ENCODE measurements around the gene FCGR1A.
"Not testable (repeated sequence)": the region's sequence is repeated elsewhere in the genome, so short reads cannot be mapped to it uniquely, and the experiment has no call there.

The FCGR1A gene

DNA sequence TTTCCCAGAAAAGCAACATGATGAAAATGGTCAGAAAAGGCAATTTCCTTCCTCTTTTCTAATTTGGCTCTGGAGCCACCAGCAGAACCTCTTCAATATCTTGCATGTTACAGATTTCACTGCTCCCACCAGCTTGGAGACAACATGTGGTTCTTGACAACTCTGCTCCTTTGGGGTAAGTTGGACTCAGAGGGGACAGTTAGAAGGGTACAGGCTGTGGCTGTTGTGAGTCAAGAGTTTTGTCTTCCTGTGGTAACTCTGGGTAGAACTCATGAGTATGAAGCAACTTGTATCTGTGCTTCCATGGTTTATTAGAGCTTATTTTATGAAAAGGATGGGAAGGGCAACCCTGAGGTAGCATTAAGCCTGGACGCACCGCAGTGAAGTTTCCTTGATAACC is at the start of gene FCGR1A:
FCGR1A (plus strand) TSS at position 95 of the 400 bp plus-strand sequence; CDS start at position 145, 50 bp downstream.
- not testable (repeated sequence) for H3K4me3 ChIP-seq (ENCODE audit: low read length); DNase-seq (ENCODE audit: low read depth)

DNA sequence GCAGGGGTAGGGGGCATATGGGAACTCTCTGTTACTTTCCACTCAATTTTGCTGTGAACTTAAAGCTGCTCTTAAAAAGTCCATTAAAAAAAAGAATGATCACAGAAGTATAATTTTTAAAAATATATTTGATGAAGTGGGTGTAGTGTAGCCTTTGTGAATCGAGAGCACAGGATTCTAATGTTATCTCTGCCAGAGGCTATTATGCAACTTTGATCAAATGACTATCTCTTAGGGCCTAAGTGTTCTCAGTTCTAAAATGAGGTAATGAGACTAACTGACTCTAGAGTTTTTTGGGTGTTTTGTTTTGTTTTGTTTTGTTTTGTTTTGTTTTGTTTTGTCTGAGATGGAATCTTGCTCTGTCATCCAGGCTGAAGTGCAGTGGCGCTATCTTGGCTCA is 49.7 kb upstream of the FCGR1A start:
- DNase-seq (ENCODE audit: low read depth): not testable (repeated sequence)

GRCh38 chr1:149734692-149735091 is 47.8 kb upstream of the FCGR1A start:
- not testable (repeated sequence) for DNase-seq (ENCODE audit: low read depth); H3K4me3 ChIP-seq (ENCODE audit: low read length)

More for the DNA sequence above, 49.7 kb upstream of the FCGR1A start:
- not testable (repeated sequence) for H3K4me3 ChIP-seq (ENCODE audit: low read length)

DNA sequence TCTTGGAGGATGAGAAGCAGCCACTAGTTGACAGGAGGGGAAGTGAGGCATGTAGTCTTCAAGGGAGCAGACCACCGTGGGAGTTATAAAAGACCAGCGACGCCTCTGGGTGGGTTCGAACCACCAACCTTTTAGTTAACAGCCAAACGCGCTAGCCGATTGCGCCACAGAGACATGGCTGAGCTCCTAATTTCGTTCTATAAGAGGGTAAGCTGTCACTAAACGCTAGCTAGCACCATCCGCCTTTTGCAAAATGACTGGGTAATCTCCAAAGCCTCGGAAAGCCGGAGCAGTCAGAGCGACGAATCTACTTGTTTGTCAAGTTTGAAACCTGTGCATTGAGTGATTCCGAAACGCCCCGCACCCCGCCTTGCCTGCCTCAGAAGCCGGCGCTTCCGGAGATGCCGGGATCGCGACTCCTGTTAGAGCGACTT is 42.3 kb upstream of the FCGR1A start:
- peak overlapping the region; percentile 15 for H3K4me3 ChIP-seq (ENCODE audit: low read length)
- not testable (repeated sequence) for DNase-seq (ENCODE audit: low read depth)

GRCh38 chr1:149740590-149741230 is 41.8 kb upstream of the FCGR1A start:
- not testable (repeated sequence) for DNase-seq (ENCODE audit: low read depth)
- peak overlapping the region; percentile 15 for H3K4me3 ChIP-seq (ENCODE audit: low read length)

GRCh38 chr1:149741914-149742313 is 40.6 kb upstream of the FCGR1A start:
- not testable (repeated sequence) for H3K4me3 ChIP-seq (ENCODE audit: low read length); DNase-seq (ENCODE audit: low read depth)

GRCh38 chr1:149746463-149747356 is 35.8 kb upstream of the FCGR1A start:
- DNase-seq (ENCODE audit: low read depth); H3K4me3 ChIP-seq (ENCODE audit: low read length): not testable (repeated sequence)

GRCh38 chr1:149747359-149748143 is 34.9 kb upstream of the FCGR1A start:
- not testable (repeated sequence) for DNase-seq (ENCODE audit: low read depth); H3K4me3 ChIP-seq (ENCODE audit: low read length)

GRCh38 chr1:149748144-149748500 is 34.4 kb upstream of the FCGR1A start:
- not testable (repeated sequence) for H3K4me3 ChIP-seq (ENCODE audit: low read length); DNase-seq (ENCODE audit: low read depth)

GRCh38 chr1:149750562-149750961 is 31.9 kb upstream of the FCGR1A start:
- not testable (repeated sequence) for H3K4me3 ChIP-seq (ENCODE audit: low read length); DNase-seq (ENCODE audit: low read depth)

DNA sequence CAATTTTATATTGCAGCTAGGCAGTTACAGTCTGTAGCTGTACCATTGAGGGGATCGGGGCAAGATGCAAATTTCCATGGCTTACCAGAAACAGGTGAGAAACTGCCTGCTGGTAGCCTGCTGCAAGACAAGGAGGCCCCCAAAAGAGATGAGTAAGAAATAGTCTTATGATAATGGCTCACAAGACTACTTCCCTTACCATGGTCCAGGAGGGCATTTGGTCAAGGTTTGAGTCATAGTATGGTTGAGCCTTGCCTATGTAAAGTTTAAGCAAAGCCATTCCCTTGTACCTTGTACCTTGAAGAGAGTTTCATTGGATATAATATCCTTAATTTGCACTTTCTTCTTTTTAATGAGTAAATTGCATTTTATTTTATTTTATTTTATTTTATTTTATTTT is 30.3 kb upstream of the FCGR1A start:
- not testable (repeated sequence) for DNase-seq (ENCODE audit: low read depth); H3K4me3 ChIP-seq (ENCODE audit: low read length)

- not testable (repeated sequence) for H3K4me3 ChIP-seq (ENCODE audit: low read length); DNase-seq (ENCODE audit: low read depth)
Measured at GRCh38 chr1:149753466-149753865, 29.0 kb upstream of the FCGR1A start.

- DNase-seq (ENCODE audit: low read depth); H3K4me3 ChIP-seq (ENCODE audit: low read length): not testable (repeated sequence)
Measured at GRCh38 chr1:149755294-149755693, 27.2 kb upstream of the FCGR1A start.

- DNase-seq (ENCODE audit: low read depth); H3K4me3 ChIP-seq (ENCODE audit: low read length): not testable (repeated sequence)
Measured at GRCh38 chr1:149762294-149762693, 20.2 kb upstream of the FCGR1A start.

GRCh38 chr1:149764087-149764800 is 18.2 kb upstream of the FCGR1A start:
- not testable (repeated sequence) for DNase-seq (ENCODE audit: low read depth); H3K4me3 ChIP-seq (ENCODE audit: low read length)

- not testable (repeated sequence) for H3K4me3 ChIP-seq (ENCODE audit: low read length); DNase-seq (ENCODE audit: low read depth)
Measured at GRCh38 chr1:149766241-149766640, 16.3 kb upstream of the FCGR1A start.

GRCh38 chr1:149769216-149769615 is 13.3 kb upstream of the FCGR1A start:
- H3K4me3 ChIP-seq (ENCODE audit: low read length); DNase-seq (ENCODE audit: low read depth): not testable (repeated sequence)

DNA sequence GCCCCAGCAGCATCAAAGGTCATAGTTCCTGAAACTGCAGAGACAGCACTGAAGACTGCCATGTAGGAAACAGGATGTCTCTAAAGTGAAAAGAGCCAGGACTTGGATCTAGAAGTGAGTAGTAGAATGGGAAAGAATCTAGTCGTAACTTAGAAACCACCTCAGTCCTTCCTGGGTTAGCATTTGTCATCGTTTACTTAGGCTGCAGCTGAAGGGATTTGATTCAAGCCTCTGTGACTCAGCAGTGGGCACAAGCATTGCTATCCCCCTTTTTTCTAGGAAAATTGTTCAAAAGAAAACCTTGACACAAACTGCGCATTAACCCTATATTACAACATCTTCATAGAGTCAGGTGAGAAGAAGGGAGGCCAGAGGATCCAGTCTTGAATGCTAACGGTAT is 11.8 kb upstream of the FCGR1A start:
- DNase-seq (ENCODE audit: low read depth); H3K4me3 ChIP-seq (ENCODE audit: low read length): not testable (repeated sequence)

Data from retinal pigment epithelial cell (primary cell).